A549 (cell line): ENCODE data around the gene TDRD1.

ENCODE experiments used
- BCL3 ChIP-seq: fragments of >200 bp; sonication (Bioruptor Twin); formaldehyde crosslinking; IDR thresholded peaks from 3 replicates; pipeline ENCODE4 v1.6.1; 2016
- CTCF ChIP-seq: fragments of >200 bp; sonication (Bioruptor Twin); formaldehyde crosslinking; IDR thresholded peaks from 3 replicates; pipeline ENCODE4 v1.5.1; 2016
- EP300 ChIP-seq, 2 experiments: fragments of >200 bp; sonication (Bioruptor Twin); formaldehyde crosslinking; IDR thresholded peaks; 2 replicates in 1 of 2; 3 replicates in 1 of 2; pipeline ENCODE4 v1.6.1; 2016 to 2017
- HDAC2 ChIP-seq: fragments of 200-600 bp; sonication (generic); IDR thresholded peaks from 2 replicates; pipeline ENCODE4 v1.6.1; 2016
- MAX ChIP-seq: IDR thresholded peaks from 2 replicates; pipeline ENCODE4 v1.6.1; 2012
- NR3C1 ChIP-seq: fragments of >200 bp; sonication (Bioruptor Twin); formaldehyde crosslinking; IDR thresholded peaks from 3 replicates; pipeline ENCODE4 v1.6.1; 2017
- POLR2A ChIP-seq: IDR thresholded peaks from 2 replicates; pipeline ENCODE4 v1.6.1; 2012; ENCODE audit warnings: mild to moderate bottlenecking, low read length
- SMC3 ChIP-seq: fragments of >200 bp; sonication (Bioruptor Twin); formaldehyde crosslinking; IDR thresholded peaks from 3 replicates; pipeline ENCODE4 v1.6.1; 2018; ENCODE audit warnings: inconsistent platforms
- USF2 ChIP-seq: fragments of 450-650 bp; IDR thresholded peaks from 2 replicates; pipeline ENCODE4 v1.6.1; 2014; ENCODE audit warnings: antibody characterized with exemption

- TF ChIP-seq MAX (no peak), SMC3 (no peak), NR3C1 (no peak), EP300 (IDR thresholded peaks at IDR 0.05) (no peak), USF2 (no peak), POLR2A (no peak), CTCF (no peak), HDAC2 (no peak), BCL3 (no peak)
Measured at GRCh38 chr10:114131094-114131493, 48.1 kb upstream of the TDRD1 start.
